ENCODE results near the gene BCAR3. TPM values are rescaled to one million over a fixed set of nuclear protein-coding genes. Genes with fewer than 3 reads are reported as not detected.

Gene BCAR3
- total and polyA plus RNA-seq, 8 donors: 15.5 to 26.0 (median 18.9) TPM

DNA sequence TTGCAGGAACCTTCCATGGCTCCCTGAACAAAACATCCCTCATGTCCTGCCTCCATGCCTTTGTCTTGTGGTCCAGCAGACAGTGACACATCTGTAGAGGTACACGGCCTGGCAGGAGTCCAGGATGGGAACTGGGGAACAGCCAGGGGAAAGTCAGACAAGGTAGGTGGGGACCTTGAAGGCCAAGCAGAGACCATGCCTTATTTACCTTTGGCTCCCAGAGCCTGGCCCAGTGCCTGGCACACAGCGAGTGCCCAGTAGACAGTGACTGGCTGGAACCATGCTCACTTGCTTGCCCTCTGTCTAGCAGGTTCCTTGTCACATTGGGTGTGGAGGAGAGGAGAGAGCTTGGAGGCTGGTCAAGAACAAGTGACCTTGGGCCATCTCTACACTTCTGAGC lies 81.0 kb downstream of the BCAR3 start:
- Histone ChIP-seq H3K4me3 (no peak overlapping the region), H3K9me3 (no peaks in the 10 kb centered on the region), H3K36me3 (no peaks in the 10 kb centered on the region), H3K27ac (no peak overlapping the region), H3K4me1 (no peaks in the 10 kb centered on the region), H3K27me3 (no peaks in the 10 kb centered on the region)
- TF ChIP-seq CTCF (IDR thresholded peaks at IDR 0.05): no peak
- intact Hi-C loops (cut with DNase I): no loop called here
- ATAC-seq (no peak), DNase-seq (peak in 1 of 4 donors; percentile 14)

DNA sequence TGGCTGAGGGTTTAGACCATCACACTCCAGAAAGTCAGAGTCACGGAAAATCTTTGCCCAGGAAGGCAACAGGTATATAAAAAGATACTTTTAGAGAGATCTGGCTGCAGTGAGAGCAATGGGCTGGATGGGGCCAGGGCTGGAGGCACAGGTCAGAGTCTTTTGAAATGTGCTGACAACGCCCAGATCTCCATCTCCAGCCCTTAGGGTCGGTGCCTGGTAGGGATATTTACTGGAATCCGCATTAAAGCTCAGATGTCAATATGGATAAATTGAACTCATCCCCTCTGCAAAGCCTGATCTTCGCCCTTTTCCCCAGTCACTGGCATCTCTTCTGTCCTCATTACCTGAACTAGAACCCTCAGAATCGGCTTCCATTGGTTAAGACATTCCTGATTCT lies 82.2 kb downstream of the BCAR3 start:
- Histone ChIP-seq H3K36me3 (no peaks in the 10 kb centered on the region), H3K4me1 (no peaks in the 10 kb centered on the region), H3K9me3 (no peaks in the 10 kb centered on the region), H3K27ac (no peak overlapping the region), H3K27me3 (no peaks in the 10 kb centered on the region), H3K4me3 (no peak overlapping the region)
- intact Hi-C loops (cut with DNase I): no loop called here
- DNase-seq (no peak), ATAC-seq (no peak)
- TF ChIP-seq CTCF (IDR thresholded peaks at IDR 0.05): no peak

DNA sequence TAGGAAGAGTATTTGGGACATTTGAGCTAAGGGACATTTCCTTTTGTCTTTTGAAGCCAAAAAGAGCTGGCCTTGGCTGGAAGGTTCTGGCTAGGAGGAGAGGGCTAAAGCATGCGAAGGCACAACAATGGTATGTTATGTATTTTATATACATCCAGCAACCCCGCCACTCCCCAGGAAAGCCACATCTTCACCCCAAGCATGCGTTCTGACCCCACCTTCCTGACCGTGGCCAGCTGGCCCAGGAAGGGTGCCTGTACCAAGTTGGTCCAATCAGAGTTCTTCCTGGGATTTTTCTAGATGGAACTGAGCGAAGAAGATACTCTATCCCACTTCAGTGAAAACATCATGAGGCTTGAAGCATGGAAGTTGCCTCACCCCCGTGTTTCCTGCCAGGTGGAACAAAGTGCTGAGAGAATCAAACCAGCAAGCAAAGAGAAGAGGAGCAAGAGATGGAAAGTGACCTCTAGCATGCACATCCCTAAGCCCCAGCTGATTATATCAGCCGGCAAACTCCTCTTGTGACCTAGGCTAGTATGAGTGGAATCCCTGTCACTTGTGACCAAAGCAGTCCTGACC lies 82.7 kb downstream of the BCAR3 start:
- Histone ChIP-seq H3K36me3 (no peaks in the 10 kb centered on the region), H3K4me1 (no peaks in the 10 kb centered on the region), H3K27me3 (no peaks in the 10 kb centered on the region), H3K4me3 (no peak overlapping the region), H3K9me3 (no peaks in the 10 kb centered on the region), H3K27ac (no peak overlapping the region)
- ATAC-seq: no peak
- DNase-seq: no peak
- no peak for TF ChIP-seq CTCF (IDR thresholded peaks at IDR 0.05)
- intact Hi-C loops (cut with DNase I): no loop called here

DNA sequence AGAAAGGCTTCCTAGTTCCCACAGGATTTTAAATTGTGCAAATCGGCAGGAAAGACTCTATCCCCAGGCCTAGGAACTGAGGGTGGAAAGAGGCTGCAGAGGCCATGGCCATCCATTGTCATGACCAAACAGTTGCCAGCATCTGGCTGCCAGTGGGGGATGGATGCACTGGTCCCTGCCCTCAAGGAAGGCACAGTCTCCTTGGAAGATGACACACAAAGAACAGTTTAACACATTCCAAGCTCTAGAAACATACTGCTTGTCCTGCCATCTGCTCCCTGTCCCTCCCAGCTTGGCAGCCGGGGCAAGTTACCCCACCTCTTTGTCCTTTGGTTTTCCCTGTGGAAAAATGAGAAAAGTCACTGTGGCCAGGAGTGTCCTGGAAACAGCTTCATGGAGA lies 83.2 kb downstream of the BCAR3 start:
- H3K36me3 ChIP-seq: no peaks in the 10 kb centered on the region
- no peaks in the 10 kb centered on the region for H3K27me3 ChIP-seq
- no peaks in the 10 kb centered on the region for H3K9me3 ChIP-seq
- H3K4me3 ChIP-seq: no peak overlapping the region
- no peak for TF ChIP-seq CTCF (IDR thresholded peaks at IDR 0.05)
- H3K4me1 ChIP-seq: no peaks in the 10 kb centered on the region
- ATAC-seq (no peak), DNase-seq (no peak)
- intact Hi-C loops (cut with DNase I): no loop called here
- H3K27ac ChIP-seq: no peak overlapping the region

DNA sequence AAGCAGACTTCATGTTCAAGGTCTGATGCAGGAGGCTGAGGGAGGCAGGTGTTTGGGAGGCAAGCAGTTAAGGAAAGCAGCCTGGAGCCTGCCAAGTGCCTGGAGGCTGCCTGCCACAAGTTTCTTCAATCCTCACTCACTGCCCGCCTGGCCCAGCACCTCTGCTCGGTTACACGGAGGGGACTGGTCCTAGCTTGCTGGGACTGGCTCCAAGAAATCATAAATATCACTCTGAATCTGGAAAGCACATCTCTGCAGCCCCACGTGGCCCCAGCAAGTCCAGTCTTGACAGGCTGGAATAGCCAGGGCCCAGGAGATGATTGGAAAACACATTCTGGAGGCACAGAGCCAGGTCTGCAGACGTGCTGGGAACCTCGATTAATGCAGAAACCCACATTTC lies 83.9 kb downstream of the BCAR3 start:
- no peak for TF ChIP-seq CTCF (IDR thresholded peaks at IDR 0.05)
- Histone ChIP-seq H3K4me3 (no peak overlapping the region), H3K4me1 (no peaks in the 10 kb centered on the region), H3K9me3 (no peaks in the 10 kb centered on the region), H3K27ac (no peak overlapping the region), H3K36me3 (no peaks in the 10 kb centered on the region), H3K27me3 (no peaks in the 10 kb centered on the region)
- ATAC-seq (no peak), DNase-seq (peak in 2 of 4 donors; percentile 38 to 60)
- intact Hi-C loops (cut with DNase I): no loop called here
